GM12891 (cell line): ENCODE measurements around the gene MREG.
"Not testable (repeated sequence)": the region's sequence is repeated elsewhere in the genome, so short reads cannot be mapped to it uniquely, and the experiment has no call there.

Experiments used
- PAX5 ChIP-seq: IDR thresholded peaks from 2 replicates; pipeline ENCODE4 v1.6.1; 2011; ENCODE audit warnings: low read length, moderate library complexity, mild to moderate bottlenecking; ENCODE audit not compliant: insufficient read depth, severe bottlenecking
- POLR2A ChIP-seq: IDR thresholded peaks from 2 replicates; pipeline ENCODE4 v1.6.1; 2011; ENCODE audit warnings: low read depth, low read length, control low read depth
- POLR2AphosphoS5 ChIP-seq: IDR thresholded peaks from 2 replicates; pipeline ENCODE4 v1.6.1; 2011; ENCODE audit warnings: low read depth, low read length, control low read depth
- POU2F2 ChIP-seq: IDR thresholded peaks from 2 replicates; pipeline ENCODE4 v1.6.1; 2011; ENCODE audit warnings: low read depth, mild to moderate bottlenecking, control low read depth, low read length, moderate library complexity
- TAF1 ChIP-seq: IDR thresholded peaks from 2 replicates; pipeline ENCODE4 v1.6.1; 2011; ENCODE audit warnings: low read depth, low read length, control low read depth

DNA sequence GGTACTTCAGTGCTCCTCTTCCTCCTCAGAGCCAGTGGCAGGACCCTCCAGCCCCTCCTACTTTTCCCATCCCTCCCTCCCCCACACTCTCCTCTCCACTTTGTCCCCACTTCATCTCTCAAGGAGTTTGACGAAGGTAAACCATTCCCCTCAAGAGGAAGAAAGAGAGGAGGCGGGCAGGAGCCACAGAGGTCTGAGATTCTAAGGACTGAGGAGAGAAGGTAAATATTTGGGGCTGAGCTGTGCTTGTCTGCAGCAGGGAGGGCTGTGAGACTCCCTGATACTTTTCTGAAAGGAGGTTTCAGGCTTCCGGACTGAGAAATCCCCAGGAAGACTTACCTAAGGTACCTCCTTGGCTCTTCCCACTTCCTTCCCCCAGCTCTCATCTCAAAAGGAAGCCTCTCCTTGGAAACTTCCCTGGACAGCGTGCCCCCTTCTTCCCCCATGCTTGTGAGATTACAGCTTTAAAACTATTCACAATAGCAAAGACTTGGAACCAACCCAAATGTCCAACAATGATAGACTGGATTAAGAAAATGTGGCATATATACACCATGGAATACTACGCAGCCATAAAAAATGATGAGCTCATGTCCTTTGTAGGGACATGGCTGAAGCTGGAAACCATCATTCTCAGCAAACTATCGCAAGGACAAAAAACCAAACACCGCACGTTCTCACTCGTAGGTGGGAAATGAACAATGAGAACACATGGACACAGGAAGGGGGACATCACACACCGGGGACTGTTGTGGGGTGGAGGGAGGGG is 55.8 kb downstream of the MREG start:
- TF ChIP-seq POLR2A, POLR2AphosphoS5, TAF1, POU2F2, PAX5: not testable (repeated sequence)
